IPS-15b (cell line): ENCODE data around the gene TPPP.
"Not testable (repeated sequence)": the region's sequence is repeated elsewhere in the genome, so short reads cannot be mapped to it uniquely, and the experiment has no call there.

Experiments
- H3K27me3 ChIP-seq: one replicate; pipeline ENCODE4 v1.6.1; 2013; ENCODE audit warnings: low read length; ENCODE audit not compliant: control insufficient read depth, insufficient read depth
- H3K36me3 ChIP-seq: one replicate; pipeline ENCODE4 v1.6.1; 2013; ENCODE audit warnings: low read length; ENCODE audit not compliant: control insufficient read depth, insufficient read depth
- H3K4me1 ChIP-seq: one replicate; pipeline ENCODE4 v1.6.1; 2013; ENCODE audit warnings: mild to moderate bottlenecking, low read length; ENCODE audit not compliant: control insufficient read depth, insufficient read depth
- H3K4me3 ChIP-seq: one replicate; pipeline ENCODE4 v1.5.1; 2013; ENCODE audit warnings: low read depth, low read length
- H3K9ac ChIP-seq: one replicate; pipeline ENCODE4 v1.6.1; 2013; ENCODE audit warnings: low read depth, mild to moderate bottlenecking, low read length
- H3K9me3 ChIP-seq: one replicate; pipeline ENCODE4 v1.6.1; 2013; ENCODE audit warnings: mild to moderate bottlenecking, low read length; ENCODE audit not compliant: control insufficient read depth, insufficient read depth

The TPPP gene

DNA sequence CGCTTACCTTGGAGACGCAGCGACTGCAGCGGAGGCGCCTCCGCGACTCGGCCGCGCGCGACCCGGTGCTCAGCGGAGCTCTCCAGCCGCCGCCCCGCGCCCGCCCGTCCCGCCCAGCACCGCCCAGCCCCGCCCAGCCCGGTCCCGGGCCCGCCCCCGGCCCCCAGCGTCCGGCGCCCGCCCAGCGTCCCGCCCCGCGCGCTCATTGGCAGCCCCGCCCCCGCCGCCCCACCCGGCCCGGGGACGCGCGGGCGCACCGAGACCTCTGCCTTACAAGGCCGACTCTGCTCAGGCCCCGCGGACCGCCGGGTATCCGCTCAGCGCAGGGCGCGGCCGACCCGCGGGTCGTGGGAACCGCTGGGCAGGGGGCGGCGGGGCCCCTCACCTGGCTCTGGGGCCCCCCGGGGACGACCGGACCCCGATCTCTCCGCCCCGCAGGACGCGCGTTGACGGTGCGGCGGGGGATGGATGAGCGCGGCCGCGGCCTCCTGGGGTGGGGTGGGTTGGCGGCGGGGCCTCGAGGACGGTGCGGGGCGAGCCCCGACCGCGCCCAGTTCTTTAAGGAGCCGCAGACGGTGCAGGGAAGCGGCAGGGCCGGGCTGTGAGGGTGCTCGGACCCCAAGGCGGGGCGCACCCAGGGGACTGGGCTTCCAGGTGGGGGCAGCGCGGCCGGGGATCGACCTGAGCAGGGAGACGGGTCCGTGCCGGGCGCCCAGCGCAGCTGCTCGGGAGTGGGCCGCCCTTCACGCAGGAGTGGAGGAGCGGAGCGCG, at the start of gene TPPP:
Gene TPPP, minus strand, starts transcription at position 82 of the 771 bp plus-strand sequence. CDS start 15,292 bp downstream, outside the sequence.
- not testable (repeated sequence) for H3K9me3 ChIP-seq, H3K36me3 ChIP-seq, H3K4me1 ChIP-seq, H3K27me3 ChIP-seq, H3K9ac ChIP-seq
- H3K4me3 ChIP-seq, result peak within 1 kb of the TSS; percentile 13

DNA sequence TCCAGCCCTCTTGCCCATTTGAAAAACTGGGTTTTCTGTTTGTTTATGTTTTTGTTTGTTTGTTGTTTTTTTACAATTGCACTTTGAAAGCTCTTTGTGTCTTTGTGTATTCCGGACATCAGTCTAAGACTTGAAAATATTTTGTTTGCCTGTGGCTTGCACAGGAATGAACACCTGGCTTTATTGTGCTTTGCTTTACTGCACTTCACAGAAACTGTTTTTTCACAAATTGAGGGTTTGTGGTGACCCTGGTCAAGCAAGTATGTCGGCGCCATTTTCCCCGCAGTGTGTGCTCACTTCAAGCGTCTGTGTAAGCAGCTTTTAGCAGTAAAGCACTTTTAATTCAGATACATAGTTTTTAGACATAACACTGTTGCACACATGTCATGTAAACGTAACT, 49.1 kb upstream of the TPPP start:
- not testable (repeated sequence) for H3K27me3 ChIP-seq, H3K4me1 ChIP-seq, H3K36me3 ChIP-seq, H3K9me3 ChIP-seq, H3K9ac ChIP-seq, H3K4me3 ChIP-seq

DNA sequence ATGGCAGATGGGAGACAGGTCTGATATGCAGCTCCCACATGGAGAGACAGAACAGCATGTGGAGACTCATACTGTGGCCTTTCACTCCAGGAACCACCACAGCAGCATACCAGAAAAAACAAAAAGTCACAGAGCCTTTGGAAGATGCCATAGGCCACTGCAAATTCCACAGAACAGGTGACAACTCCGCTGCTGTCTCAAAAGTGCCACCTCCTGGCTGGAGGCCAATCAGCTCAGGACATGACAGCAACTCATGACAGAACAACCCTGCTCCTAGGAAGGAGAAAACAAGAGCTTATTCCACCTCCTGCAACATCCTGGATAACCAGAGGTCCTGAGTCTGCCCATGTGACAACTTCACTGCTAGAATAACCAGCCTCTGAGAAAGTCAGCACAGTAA, 41.0 kb upstream of the TPPP start:
- H3K27me3 ChIP-seq, H3K36me3 ChIP-seq, H3K9ac ChIP-seq, H3K4me1 ChIP-seq, H3K4me3 ChIP-seq, H3K9me3 ChIP-seq: not testable (repeated sequence)

DNA sequence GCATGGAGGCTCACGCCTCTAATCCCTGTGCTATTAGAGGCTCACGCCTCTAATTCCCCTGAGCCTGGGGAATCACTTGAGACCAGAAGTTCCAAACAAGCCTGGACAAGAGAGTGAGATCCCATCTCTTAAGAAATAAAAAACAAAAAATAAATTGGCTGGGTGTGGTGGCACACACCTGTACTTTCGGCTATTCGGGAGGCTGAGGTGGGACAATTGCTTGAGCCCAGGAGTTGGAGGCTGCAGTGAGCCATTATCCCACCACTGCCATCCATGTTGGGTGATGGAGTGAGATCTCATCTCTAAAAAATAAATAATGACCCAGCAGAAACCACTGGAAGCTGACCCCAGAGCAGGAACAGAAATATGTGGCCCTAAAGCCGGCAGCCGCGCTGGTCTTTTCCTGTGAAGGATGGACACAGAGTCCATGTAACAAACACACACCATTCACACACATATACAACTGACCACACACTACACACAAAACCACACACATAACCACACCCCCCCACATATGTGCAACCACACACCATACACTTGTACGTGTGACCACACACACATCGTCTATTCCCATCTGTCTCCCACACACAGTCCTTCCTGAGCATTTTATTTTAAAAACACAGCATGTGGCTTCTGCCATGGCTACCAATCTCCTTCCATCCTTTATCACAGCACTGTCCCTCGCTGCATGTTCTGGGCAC, 39.8 kb upstream of the TPPP start:
- H3K4me1 ChIP-seq, H3K9me3 ChIP-seq, H3K36me3 ChIP-seq, H3K27me3 ChIP-seq, H3K4me3 ChIP-seq, H3K9ac ChIP-seq: not testable (repeated sequence)

DNA sequence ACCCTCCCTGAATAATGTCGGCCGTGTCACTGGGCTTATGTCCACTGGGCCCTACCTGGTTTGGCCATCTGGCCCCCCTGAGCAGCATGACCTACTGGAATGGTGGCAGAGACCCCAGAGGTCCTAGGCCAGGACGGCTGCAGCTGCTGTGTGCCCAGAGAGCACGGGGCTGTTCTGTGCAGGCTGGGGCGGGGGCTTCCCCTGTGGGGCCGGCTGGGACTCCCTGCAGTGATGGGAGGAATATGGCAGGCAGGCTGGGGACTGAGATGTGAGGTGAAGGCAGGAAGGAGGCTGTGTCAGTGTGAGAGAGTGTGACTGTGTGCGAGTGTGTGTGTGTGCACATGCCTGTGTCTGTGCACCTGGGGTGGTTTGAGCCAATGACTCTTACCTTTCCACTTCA, 36.1 kb upstream of the TPPP start:
- H3K4me3 ChIP-seq, H3K36me3 ChIP-seq, H3K9me3 ChIP-seq, H3K27me3 ChIP-seq, H3K9ac ChIP-seq, H3K4me1 ChIP-seq: not testable (repeated sequence)

DNA sequence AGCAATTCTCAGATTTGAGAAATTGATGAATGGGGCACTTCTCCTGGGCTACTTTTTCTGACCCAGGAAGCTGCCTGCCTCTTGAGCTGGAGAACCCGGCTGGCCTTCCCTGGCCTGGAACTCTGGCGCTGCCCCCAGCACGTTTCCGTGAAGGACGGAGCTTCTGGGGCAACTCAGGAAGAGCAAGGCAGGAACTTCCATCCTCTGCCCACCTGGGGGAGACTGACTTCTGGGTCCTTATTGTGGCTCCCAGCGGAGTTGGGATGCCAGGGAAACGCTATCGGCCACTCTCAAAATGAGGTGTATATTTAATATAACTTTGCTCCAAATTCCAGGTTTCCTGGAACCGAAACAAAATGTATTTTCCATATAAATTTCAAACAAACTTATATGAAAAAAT, 33.9 kb upstream of the TPPP start:
- not testable (repeated sequence) for H3K9me3 ChIP-seq, H3K4me3 ChIP-seq, H3K4me1 ChIP-seq, H3K36me3 ChIP-seq, H3K27me3 ChIP-seq, H3K9ac ChIP-seq

DNA sequence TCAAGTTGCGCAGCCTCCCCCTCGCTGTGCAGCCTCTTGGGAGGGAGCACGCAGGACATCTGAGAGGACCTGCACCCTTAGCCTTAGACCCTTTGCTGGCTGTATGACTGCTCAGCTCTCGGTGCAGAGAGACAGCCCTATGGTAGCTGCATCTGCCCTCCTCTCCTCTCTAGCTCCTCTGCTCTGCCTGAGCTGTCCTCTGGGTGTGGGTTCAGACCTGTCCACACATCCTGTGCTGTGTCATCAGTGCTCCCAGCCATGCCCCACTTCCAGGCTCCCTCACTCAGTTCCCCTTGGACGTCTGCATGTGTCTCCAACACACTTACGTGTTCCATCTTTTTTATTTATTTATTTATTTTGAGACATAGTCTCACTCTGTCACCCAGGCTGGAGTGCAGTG, 30.7 kb upstream of the TPPP start:
- H3K36me3 ChIP-seq, H3K27me3 ChIP-seq, H3K4me3 ChIP-seq, H3K9me3 ChIP-seq, H3K4me1 ChIP-seq, H3K9ac ChIP-seq: not testable (repeated sequence)

DNA sequence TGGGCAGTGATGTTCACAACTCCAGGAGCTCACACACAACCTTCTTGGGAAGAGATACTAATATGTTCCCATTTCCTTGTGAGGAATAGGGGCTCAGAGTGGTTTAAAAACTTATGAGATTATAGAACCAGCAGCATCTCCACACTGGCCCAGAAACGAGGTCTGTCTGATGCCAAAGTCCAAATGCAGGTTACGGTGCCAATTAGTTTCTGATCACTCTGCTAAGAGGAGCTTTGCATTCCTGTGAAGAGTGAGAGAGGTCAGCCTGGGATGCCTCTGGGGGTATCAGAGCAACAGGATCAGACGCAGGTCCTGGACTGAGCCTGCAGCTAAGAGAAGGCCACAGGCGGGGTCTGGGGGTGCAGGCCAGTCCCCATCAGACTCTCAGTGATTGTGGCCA, 30.2 kb upstream of the TPPP start:
- H3K4me3 ChIP-seq, H3K36me3 ChIP-seq, H3K27me3 ChIP-seq, H3K4me1 ChIP-seq, H3K9me3 ChIP-seq, H3K9ac ChIP-seq: not testable (repeated sequence)

DNA sequence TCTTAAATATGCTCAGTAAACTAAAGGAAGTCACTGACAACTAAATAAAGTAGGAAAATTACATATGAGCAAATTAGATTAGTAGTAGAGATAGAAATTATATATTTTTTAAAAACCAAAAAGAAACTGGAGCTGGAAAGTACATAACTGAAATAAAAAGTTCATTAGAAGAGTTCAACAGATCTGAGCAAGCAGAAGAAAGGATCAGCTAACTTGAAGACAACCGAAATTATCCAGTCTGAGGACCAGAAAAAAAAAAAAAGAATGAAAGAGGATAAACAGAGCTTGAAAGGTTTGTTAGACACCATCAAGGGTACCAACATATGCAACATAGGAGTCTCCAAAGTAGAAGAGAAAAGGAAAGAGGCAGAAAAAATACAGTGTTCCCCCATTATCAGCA, 26.2 kb upstream of the TPPP start:
- H3K36me3 ChIP-seq, H3K9me3 ChIP-seq, H3K27me3 ChIP-seq, H3K4me1 ChIP-seq, H3K4me3 ChIP-seq, H3K9ac ChIP-seq: not testable (repeated sequence)

DNA sequence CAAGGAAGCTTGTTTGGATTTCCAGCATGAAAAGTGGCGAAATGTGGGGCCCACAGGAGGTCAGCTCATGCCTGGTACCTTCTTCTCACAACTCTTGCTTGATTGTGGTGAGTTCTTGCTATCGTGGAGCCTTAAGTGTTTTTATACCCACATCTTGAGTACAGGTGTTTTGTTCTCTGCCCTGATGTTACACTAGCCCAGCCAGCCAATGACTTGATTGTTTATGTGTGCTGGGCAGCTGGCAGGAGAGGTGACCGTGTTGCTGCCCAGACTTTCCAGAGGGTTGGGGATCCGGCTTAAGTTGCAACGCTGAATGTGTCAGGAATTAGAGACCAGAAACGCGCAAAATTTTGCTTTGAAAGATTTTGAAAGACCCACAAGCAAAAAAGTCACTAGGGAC, 24.0 kb upstream of the TPPP start:
- H3K27me3 ChIP-seq, result no peaks in the 10 kb centered on the region

DNA sequence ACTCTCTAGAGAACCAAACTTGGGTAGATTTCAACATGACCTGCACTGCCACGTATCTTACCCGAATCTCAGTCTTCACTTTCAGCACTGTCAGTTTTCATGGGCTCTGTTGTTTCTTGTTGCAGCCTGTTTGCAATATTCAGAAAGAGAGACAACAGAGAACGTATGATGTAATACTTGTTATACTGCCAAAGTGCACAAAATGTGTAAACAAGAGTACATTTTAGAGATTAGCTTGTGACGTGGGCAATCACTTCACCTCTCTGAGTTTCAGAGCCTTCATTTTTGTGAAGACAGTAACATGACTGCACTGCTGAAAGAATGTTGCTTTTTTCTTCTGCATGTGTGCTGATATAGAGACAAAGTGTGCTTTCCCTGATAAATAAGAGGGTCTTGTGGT, 23.6 kb upstream of the TPPP start:
- H3K36me3 ChIP-seq, H3K9ac ChIP-seq, H3K4me3 ChIP-seq, H3K27me3 ChIP-seq, H3K4me1 ChIP-seq, H3K9me3 ChIP-seq: not testable (repeated sequence)

More for the DNA sequence above, 24.0 kb upstream of the TPPP start:
- Histone ChIP-seq H3K9me3 (no peaks in the 10 kb centered on the region), H3K36me3 (no peaks in the 10 kb centered on the region), H3K4me1 (no peaks in the 10 kb centered on the region), H3K9ac (no peak overlapping the region), H3K4me3 (no peak overlapping the region)

DNA sequence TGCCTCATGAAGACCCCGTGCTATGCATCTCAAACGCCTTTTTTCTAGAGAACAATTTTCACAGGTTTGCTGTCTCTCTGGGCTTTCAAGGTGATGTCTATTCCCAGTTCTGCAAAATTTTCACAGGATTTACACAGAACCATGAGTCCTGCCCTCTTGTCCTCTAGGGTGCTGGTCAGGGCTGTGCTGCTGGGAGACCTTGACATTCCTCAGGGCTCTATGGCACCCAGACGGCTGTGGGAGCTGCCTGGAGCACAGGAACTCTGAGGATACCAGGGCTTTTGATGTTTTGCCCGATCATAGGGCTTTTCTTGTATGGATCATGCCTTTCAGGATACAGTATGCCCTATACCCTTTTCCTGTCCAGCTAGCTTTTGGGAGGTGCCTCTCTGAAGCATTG, 22.5 kb upstream of the TPPP start:
- H3K9me3 ChIP-seq, H3K4me3 ChIP-seq, H3K36me3 ChIP-seq, H3K27me3 ChIP-seq, H3K4me1 ChIP-seq, H3K9ac ChIP-seq: not testable (repeated sequence)
